IPS-15b (cell line): ENCODE measurements around the gene RBBP9.

ENCODE experiments used
- H3K27me3 ChIP-seq: one replicate; pipeline ENCODE4 v1.6.1; 2013; ENCODE audit warnings: low read length; ENCODE audit not compliant: control insufficient read depth, insufficient read depth
- H3K36me3 ChIP-seq: one replicate; pipeline ENCODE4 v1.6.1; 2013; ENCODE audit warnings: low read length; ENCODE audit not compliant: control insufficient read depth, insufficient read depth
- H3K4me1 ChIP-seq: one replicate; pipeline ENCODE4 v1.6.1; 2013; ENCODE audit warnings: mild to moderate bottlenecking, low read length; ENCODE audit not compliant: control insufficient read depth, insufficient read depth
- H3K4me3 ChIP-seq: one replicate; pipeline ENCODE4 v1.5.1; 2013; ENCODE audit warnings: low read depth, low read length
- H3K9ac ChIP-seq: one replicate; pipeline ENCODE4 v1.6.1; 2013; ENCODE audit warnings: low read depth, mild to moderate bottlenecking, low read length
- H3K9me3 ChIP-seq: one replicate; pipeline ENCODE4 v1.6.1; 2013; ENCODE audit warnings: mild to moderate bottlenecking, low read length; ENCODE audit not compliant: control insufficient read depth, insufficient read depth

RBBP9 gene

DNA sequence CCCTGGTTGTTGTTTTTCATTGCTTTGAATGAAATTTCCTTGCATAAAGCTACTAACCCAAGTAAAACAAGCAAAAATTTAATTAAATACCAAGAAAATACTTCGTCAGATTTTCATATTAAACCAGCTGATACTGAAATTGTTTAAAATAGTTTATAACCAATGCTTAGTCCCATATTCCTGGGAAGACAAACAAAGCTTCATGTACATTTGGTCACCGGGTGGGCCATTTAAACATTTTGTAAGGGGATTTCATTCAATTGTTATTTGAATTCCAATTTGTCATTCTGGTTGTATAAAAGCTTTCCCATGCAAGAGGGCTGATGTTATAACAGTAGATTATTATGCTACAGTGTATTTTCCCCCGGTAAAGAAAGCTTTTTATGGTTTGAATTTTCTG, 578 bp upstream of the RBBP9 start:
- H3K4me3 ChIP-seq, result no peak overlapping the region
- H3K9ac ChIP-seq, result no peak overlapping the region

GRCh38 chr20:18496042-18496441, 983 bp downstream of the RBBP9 start:
- H3K27me3 ChIP-seq, result no peaks in the 10 kb centered on the region
- peak overlapping the region; percentile 99 for H3K4me3 ChIP-seq
- no peaks in the 10 kb centered on the region for H3K36me3 ChIP-seq
- no peak overlapping the region for H3K9ac ChIP-seq
- H3K9me3 ChIP-seq, result no peaks in the 10 kb centered on the region
- no peaks in the 10 kb centered on the region for H3K4me1 ChIP-seq

More for the DNA sequence above, 578 bp upstream of the RBBP9 start:
- Histone ChIP-seq H3K36me3 (no peaks in the 10 kb centered on the region), H3K9me3 (no peaks in the 10 kb centered on the region), H3K27me3 (no peaks in the 10 kb centered on the region), H3K4me1 (no peaks in the 10 kb centered on the region)

GRCh38 chr20:18488301-18488700, 8.7 kb downstream of the RBBP9 start:
- H3K36me3 ChIP-seq, result no peaks in the 10 kb centered on the region
- H3K9me3 ChIP-seq, result no peaks in the 10 kb centered on the region
- no peaks in the 10 kb centered on the region for H3K4me1 ChIP-seq
- H3K27me3 ChIP-seq, result no peaks in the 10 kb centered on the region
- H3K4me3 ChIP-seq, result no peak overlapping the region
- no peak overlapping the region for H3K9ac ChIP-seq

DNA sequence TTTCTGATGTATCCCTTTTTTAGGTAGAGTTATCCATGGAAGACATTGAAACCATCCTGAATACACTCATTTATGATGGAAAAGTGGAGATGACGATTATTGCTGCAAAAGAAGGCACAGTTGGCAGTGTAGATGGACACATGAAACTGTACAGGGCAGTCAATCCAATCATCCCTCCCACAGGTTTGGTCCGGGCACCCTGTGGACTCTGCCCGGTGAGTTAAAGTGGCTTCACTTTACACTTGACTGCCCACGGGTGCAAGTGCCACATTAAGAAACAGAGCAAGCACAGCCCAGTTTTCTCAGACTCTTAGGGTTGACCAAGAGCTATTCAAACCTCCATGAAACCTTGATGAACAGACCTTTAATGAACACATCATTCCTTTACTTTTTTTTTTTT, 15.4 kb downstream of the RBBP9 start:
- no peak overlapping the region for H3K9ac ChIP-seq
- H3K27me3 ChIP-seq, result no peaks in the 10 kb centered on the region
- H3K9me3 ChIP-seq, result no peaks in the 10 kb centered on the region
- H3K4me3 ChIP-seq, result no peak overlapping the region
- peaks cover 7% of the 10 kb centered on the region for H3K36me3 ChIP-seq
- H3K4me1 ChIP-seq, result no peaks in the 10 kb centered on the region

- H3K9ac ChIP-seq, result no peak overlapping the region
- H3K27me3 ChIP-seq, result no peaks in the 10 kb centered on the region
- H3K4me3 ChIP-seq, result no peak overlapping the region
- no peaks in the 10 kb centered on the region for H3K4me1 ChIP-seq
- H3K9me3 ChIP-seq, result no peaks in the 10 kb centered on the region
- H3K36me3 ChIP-seq, result peaks cover 11% of the 10 kb centered on the region
These were observed 19.2 kb downstream of the RBBP9 start for GRCh38 chr20:18477821-18478220.

- Histone ChIP-seq H3K27me3 (no peaks in the 10 kb centered on the region), H3K4me1 (no peaks in the 10 kb centered on the region), H3K9me3 (no peaks in the 10 kb centered on the region), H3K36me3 (peaks cover 8% of the 10 kb centered on the region), H3K9ac (no peak overlapping the region), H3K4me3 (no peak overlapping the region)
These were observed 19.8 kb downstream of the RBBP9 start for GRCh38 chr20:18477218-18477617.

DNA sequence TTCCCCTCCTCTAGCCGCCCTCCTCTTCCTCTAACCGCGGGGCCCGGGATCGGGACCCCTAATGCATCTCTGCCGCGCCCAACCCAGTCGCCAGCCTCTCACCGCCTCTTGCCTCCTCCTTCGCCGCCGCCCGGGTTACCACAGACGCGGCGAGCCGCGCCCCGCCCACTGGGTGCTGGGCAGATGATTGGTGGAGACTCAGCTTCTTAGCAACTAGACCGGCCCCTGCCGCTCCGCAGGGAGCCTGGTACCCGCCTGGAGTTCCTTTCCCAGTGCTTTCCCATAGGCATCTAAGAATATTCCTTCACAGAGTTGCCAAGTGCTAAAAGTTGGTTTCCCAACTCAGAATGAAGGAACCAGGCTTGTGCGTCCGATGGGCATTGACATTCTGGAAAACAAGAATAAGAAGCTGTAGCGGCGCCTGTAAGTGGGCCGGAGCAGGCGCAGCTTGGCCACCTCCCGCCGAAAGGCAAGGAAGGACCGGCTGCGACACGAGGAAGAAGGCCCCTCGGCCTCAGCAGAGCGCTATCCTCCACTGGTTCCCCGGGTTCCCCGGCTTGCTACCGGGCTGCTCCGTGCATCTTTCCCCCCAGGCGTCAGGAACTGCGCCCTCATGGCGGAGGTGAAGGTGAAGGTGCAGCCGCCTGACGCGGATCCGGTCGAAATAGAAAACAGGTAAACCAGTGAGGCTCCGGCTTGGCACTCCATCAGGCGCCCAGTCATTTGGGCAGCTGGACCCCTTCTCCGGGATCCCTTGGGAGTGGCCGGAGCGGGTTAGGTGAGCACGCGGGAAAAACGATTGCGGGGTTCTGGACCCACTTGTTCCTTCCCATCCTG, 29.9 kb downstream of the RBBP9 start, which contains the start of the genes DZANK1 and POLR3F:
Gene DZANK1, minus strand, starts transcription at position 137 of the 837 bp plus-strand sequence. CDS start 1,672 bp downstream, outside the sequence.
Gene POLR3F, plus strand, starts transcription at position 497 of the 837 bp plus-strand sequence. Its CDS starts 117 bp downstream, at position 614.
- Histone ChIP-seq H3K27me3 (no peaks in the 10 kb centered on the region), H3K4me1 (peaks cover 3% of the 10 kb centered on the region), H3K36me3 (no peaks in the 10 kb centered on the region), H3K4me3 (peak within 1 kb of the TSS; percentile 98), H3K9me3 (no peaks in the 10 kb centered on the region), H3K9ac (peak within 1 kb of the TSS; percentile 92)

DNA sequence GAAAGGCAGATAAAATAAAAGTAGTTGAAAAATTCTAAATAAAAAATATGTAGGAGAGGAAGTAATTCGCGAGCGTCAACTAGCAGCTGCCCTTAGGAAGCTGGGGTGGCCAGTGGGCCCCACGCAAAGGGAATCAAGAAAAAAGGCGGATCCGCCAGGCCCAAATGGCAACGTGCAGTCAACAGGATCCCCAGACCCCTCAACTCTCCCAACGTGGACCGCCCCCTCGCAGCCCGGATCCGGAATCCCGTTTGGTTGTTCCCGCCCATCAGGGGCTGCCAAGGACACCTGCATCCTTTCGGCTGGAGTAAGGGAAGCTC, 30.5 kb downstream of the RBBP9 start:
- Histone ChIP-seq H3K4me1 (peaks cover 3% of the 10 kb centered on the region), H3K36me3 (no peaks in the 10 kb centered on the region), H3K4me3 (peak overlapping the region; percentile 98), H3K9me3 (no peaks in the 10 kb centered on the region), H3K27me3 (no peaks in the 10 kb centered on the region), H3K9ac (no peak overlapping the region)

- no peak overlapping the region for H3K9ac ChIP-seq
- peak overlapping the region; percentile 98 for H3K4me3 ChIP-seq
- no peaks in the 10 kb centered on the region for H3K36me3 ChIP-seq
These were observed 31.4 kb downstream of the RBBP9 start for GRCh38 chr20:18465536-18466200.

DNA sequence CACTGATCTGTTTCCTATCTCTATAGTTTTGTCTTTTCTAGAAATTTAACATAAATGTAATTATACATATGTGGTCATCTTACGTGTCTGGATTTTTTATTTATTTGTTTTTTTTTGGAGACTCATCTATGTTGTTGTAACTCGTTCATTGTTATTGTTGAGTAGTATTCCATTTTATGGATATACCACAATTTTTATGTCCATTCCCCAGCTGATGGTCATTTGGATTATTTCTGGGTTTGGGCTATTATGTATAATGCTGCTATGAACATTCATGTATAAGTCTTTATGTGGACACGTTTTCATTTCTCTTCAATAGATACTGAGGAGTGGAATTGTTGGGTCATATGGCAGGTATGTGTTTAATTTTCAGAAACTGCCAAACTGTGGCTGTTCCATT, 40.4 kb downstream of the RBBP9 start:
- no peaks in the 10 kb centered on the region for H3K36me3 ChIP-seq
- no peak overlapping the region for H3K4me3 ChIP-seq
- no peaks in the 10 kb centered on the region for H3K27me3 ChIP-seq
- no peak overlapping the region for H3K9ac ChIP-seq
- H3K9me3 ChIP-seq, result no peaks in the 10 kb centered on the region
- H3K4me1 ChIP-seq, result no peaks in the 10 kb centered on the region

More at GRCh38 chr20:18465536-18466200, 31.4 kb downstream of the RBBP9 start:
- no peaks in the 10 kb centered on the region for H3K9me3 ChIP-seq
- no peaks in the 10 kb centered on the region for H3K27me3 ChIP-seq
- peaks cover 3% of the 10 kb centered on the region for H3K4me1 ChIP-seq

DNA sequence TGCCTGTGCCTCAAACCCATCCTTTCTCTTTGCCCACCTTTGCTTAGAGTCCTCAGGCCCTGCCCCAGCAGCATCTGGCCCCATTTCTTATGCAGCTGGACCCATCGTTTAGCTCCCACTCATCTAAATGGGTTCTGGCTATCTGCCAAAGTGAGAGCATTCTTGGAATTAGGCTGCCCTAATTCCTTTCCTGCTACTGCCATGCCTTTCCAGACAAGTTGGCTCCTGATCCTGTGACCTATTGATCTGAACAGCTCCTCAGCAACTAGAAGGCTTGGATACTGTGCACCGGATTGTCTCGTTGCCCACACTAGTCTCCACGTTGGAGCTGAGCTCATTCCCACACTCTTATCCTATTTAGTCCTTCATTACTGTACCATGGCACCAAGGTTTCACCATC, 53.1 kb downstream of the RBBP9 start:
- H3K4me1 ChIP-seq, result no peaks in the 10 kb centered on the region

GRCh38 chr20:18440403-18440802, 56.6 kb downstream of the RBBP9 start:
- no peak overlapping the region for H3K9ac ChIP-seq
- H3K9me3 ChIP-seq, result no peaks in the 10 kb centered on the region
- H3K4me1 ChIP-seq, result no peaks in the 10 kb centered on the region
- no peaks in the 10 kb centered on the region for H3K27me3 ChIP-seq
- H3K4me3 ChIP-seq, result no peak overlapping the region
- no peaks in the 10 kb centered on the region for H3K36me3 ChIP-seq

More for the DNA sequence above, 53.1 kb downstream of the RBBP9 start:
- H3K4me3 ChIP-seq, result no peak overlapping the region
- no peaks in the 10 kb centered on the region for H3K9me3 ChIP-seq
- no peaks in the 10 kb centered on the region for H3K36me3 ChIP-seq
- H3K9ac ChIP-seq, result no peak overlapping the region
- H3K27me3 ChIP-seq, result no peaks in the 10 kb centered on the region
